ENCODE data around the gene TRAPPC1.

The TRAPPC1 gene

DNA sequence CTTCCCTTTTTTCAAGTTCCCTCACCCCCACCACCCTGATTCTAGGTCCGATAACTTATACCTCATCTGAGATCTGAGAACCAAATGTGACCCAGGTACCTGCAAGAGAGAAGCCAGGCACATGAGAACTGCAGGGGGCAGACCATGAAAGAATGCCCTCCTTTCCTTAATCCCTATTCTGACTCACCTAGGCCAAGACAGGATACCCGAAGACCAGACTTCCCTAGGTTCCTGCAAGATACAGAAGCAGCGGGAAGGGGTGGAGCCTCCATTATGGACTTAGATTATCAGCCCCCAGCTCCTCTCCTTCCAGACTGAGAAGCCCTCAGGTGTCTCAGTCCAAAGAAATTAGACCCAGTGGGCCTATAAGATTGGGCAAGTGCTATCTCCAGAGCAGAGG lies 4.2 kb downstream of the TRAPPC1 start:
- H3K9me3 ChIP-seq (ENCODE audit: control insufficient read depth, insufficient read depth, low read length), result no peaks in the 10 kb centered on the region
- H3K9ac ChIP-seq (ENCODE audit: low read depth, low read length), result no peak overlapping the region
- H3K4me1 ChIP-seq (ENCODE audit: insufficient read depth, low read length), result no peaks in the 10 kb centered on the region
- no peaks in the 10 kb centered on the region for H3K36me3 ChIP-seq (ENCODE audit: insufficient read depth, low read length)

DNA sequence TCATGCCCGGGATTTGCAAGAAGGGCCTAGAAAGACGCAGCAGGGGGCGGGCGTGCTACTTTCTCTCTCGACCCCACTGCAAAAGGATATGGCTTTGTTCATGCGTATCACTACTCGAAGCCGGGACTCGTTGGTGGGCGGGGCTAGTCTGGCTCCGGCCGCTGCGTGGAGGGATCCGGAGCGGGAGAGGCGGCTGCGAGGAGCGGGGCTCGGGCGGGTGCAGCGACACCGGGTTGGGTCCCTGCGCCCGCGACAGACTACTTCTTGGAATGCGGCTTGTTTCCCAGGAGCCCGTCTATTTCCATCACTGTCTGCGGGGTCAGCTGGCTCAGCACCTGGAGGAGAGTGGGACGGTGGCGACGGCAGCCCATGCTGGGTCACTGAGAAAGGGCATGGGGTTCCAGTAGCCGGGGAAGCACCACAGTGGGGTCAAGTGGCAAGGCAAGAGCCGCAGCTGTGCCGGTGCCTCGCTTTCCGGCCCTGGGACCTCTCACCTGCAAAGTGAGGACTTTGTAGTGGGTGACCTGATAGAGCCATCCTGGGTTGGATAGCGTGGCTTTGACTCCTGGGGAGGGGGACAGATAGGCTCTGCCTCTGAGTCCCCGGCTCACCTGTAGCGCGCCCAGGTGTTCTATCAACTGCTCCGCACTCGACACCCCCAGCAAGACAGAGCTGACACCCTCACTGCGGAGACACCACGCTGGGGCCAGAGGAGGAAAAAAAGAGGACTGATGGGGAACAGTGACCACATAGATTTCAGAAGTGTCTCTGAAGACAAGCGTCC lies 8.7 kb downstream of the TRAPPC1 start:
- Histone ChIP-seq H3K9ac (ENCODE audit: low read depth, low read length) (peak overlapping the region; percentile 41; the same call in 1 of the 2 replicates), H3K36me3 (ENCODE audit: insufficient read depth, low read length) (no peaks in the 10 kb centered on the region), H3K4me1 (ENCODE audit: insufficient read depth, low read length) (no peaks in the 10 kb centered on the region), H3K9me3 (ENCODE audit: control insufficient read depth, insufficient read depth, low read length) (no peaks in the 10 kb centered on the region)

GRCh38 chr17:7922269-7922844 lies 9.4 kb downstream of the TRAPPC1 start:
- H3K36me3 ChIP-seq (ENCODE audit: insufficient read depth, low read length), result no peaks in the 10 kb centered on the region
- H3K4me1 ChIP-seq (ENCODE audit: insufficient read depth, low read length), result no peaks in the 10 kb centered on the region
- peak overlapping the region; percentile 41; the same call in 1 of the 2 replicates for H3K9ac ChIP-seq (ENCODE audit: low read depth, low read length)
- H3K9me3 ChIP-seq (ENCODE audit: control insufficient read depth, insufficient read depth, low read length), result no peaks in the 10 kb centered on the region

DNA sequence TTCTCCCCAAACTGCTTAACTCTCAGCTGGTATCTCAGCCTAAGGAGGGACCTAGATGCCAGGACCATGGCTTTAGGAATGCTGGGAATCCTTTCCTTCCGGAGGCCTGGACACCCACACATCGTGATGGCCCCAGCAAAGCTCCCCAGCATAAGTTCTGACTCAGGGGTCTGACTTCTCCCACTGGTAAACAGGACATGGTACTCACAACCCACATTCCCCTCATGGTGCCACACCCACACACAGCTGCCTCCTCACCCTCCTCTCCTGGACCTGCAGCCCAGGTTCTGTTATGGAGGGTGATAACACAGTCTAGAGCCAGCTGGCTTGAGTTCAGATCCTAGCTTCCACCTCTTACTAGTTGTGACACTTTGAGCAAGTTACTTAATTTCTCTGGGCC lies 14.9 kb downstream of the TRAPPC1 start:
- no peak overlapping the region for H3K9ac ChIP-seq (ENCODE audit: low read depth, low read length)

GRCh38 chr17:7916385-7916682 lies 15.4 kb downstream of the TRAPPC1 start:
- no peaks in the 10 kb centered on the region for H3K9me3 ChIP-seq (ENCODE audit: control insufficient read depth, insufficient read depth, low read length)
- peak overlapping the region; percentile 45; the same call in 1 of the 2 replicates for H3K9ac ChIP-seq (ENCODE audit: low read depth, low read length)
- no peaks in the 10 kb centered on the region for H3K36me3 ChIP-seq (ENCODE audit: insufficient read depth, low read length)
- 0 out of 2 replicates have a peak, but pooled peaks cover 3% of the 10 kb centered on the region for H3K4me1 ChIP-seq (ENCODE audit: insufficient read depth, low read length)

More for the DNA sequence above, 14.9 kb downstream of the TRAPPC1 start:
- Histone ChIP-seq H3K36me3 (ENCODE audit: insufficient read depth, low read length) (no peaks in the 10 kb centered on the region), H3K4me1 (ENCODE audit: insufficient read depth, low read length) (0 out of 2 replicates have a peak, but pooled peaks cover 3% of the 10 kb centered on the region), H3K9me3 (ENCODE audit: control insufficient read depth, insufficient read depth, low read length) (no peaks in the 10 kb centered on the region)

- H3K9me3 ChIP-seq (ENCODE audit: control insufficient read depth, insufficient read depth, low read length), result no peaks in the 10 kb centered on the region
- no peaks in the 10 kb centered on the region; the same call in 1 of the 2 replicates for H3K36me3 ChIP-seq (ENCODE audit: insufficient read depth, low read length)
- 0 out of 2 replicates have a peak, but pooled peaks cover 3% of the 10 kb centered on the region for H3K4me1 ChIP-seq (ENCODE audit: insufficient read depth, low read length)
- H3K9ac ChIP-seq (ENCODE audit: low read depth, low read length), result peak within 1 kb of the TSS; percentile 45; the same call in 1 of the 2 replicates
These were observed 15.9 kb downstream of the TRAPPC1 start, which contains the start of gene RNF227 for GRCh38 chr17:7915611-7916384. Gene RNF227 (minus strand): TSS chr17:7916289. CDS start chr17:7916195, 94 bp downstream.

GRCh38 chr17:7915179-7915610 lies 16.6 kb downstream of the TRAPPC1 start:
- H3K9me3 ChIP-seq (ENCODE audit: control insufficient read depth, insufficient read depth, low read length), result no peaks in the 10 kb centered on the region
- H3K36me3 ChIP-seq (ENCODE audit: insufficient read depth, low read length), result no peaks in the 10 kb centered on the region; the same call in 1 of the 2 replicates
- 0 out of 2 replicates have a peak, but pooled peaks cover 3% of the 10 kb centered on the region for H3K4me1 ChIP-seq (ENCODE audit: insufficient read depth, low read length)
- H3K9ac ChIP-seq (ENCODE audit: low read depth, low read length), result peak overlapping the region; percentile 45; the same call in 1 of the 2 replicates

DNA sequence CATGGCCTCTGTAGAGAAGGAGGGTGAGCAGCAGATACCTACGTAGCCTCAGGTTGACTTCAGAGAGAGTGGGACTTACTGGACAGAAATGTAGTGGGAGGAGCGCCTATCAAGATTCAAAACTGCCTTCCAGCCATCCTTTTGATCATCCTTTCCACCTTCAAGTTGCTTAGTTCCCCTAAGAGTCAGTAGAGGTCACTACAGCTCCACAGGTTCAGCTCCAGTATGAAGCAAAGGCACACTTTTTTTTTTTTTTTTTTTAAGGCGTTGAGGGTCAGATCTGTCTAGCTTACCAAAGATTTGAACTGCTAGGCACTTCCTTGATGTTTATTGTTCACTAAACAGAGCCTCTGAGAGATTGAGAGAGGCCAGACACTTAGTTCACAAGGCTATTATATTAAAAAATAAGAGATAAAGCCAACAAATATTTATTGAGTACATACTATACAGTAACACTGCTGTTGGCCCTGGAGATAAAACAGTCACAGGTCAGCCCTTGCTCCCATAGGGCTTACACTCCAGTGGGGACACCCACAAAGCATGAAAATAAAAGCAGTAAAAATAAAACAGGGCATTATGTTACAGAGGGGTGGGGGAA lies 18.7 kb downstream of the TRAPPC1 start:
- Histone ChIP-seq H3K9ac (ENCODE audit: low read depth, low read length) (no peak overlapping the region), H3K4me1 (ENCODE audit: insufficient read depth, low read length) (0 out of 2 replicates have a peak, but pooled peaks cover 3% of the 10 kb centered on the region), H3K36me3 (ENCODE audit: insufficient read depth, low read length) (no peaks in the 10 kb centered on the region; the same call in 1 of the 2 replicates), H3K9me3 (ENCODE audit: control insufficient read depth, insufficient read depth, low read length) (no peaks in the 10 kb centered on the region)

GRCh38 chr17:7911116-7911515 lies 20.6 kb downstream of the TRAPPC1 start:
- no peak overlapping the region for H3K9ac ChIP-seq (ENCODE audit: low read depth, low read length)
- H3K36me3 ChIP-seq (ENCODE audit: insufficient read depth, low read length), result no peaks in the 10 kb centered on the region; the same call in 1 of the 2 replicates
- H3K9me3 ChIP-seq (ENCODE audit: control insufficient read depth, insufficient read depth, low read length), result no peaks in the 10 kb centered on the region
- H3K4me1 ChIP-seq (ENCODE audit: insufficient read depth, low read length), result 0 out of 2 replicates have a peak, but pooled peaks cover 3% of the 10 kb centered on the region

DNA sequence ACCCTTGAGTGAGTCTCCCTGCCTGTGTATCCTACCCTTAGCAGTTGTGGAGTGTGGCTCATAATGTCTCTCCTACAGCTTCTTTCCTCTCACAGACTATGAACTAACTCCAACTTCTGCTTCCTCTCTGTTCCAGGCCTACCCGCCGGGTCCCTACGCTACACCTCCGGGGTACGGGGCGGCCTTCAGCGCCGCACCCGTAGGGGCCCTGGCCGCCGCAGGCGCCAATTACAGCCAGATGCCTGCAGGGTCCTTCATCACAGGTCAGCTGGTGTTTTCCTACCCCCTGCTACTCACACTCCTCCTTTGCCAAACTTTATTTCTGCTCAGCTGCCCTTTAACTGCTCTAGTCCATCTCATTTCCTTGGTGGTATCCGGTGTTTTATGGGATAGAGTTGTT lies 21.0 kb downstream of the TRAPPC1 start:
- H3K36me3 ChIP-seq (ENCODE audit: insufficient read depth, low read length), result no peaks in the 10 kb centered on the region; the same call in 1 of the 2 replicates
- no peaks in the 10 kb centered on the region for H3K9me3 ChIP-seq (ENCODE audit: control insufficient read depth, insufficient read depth, low read length)
- 0 out of 2 replicates have a peak, but pooled peaks cover 3% of the 10 kb centered on the region for H3K4me1 ChIP-seq (ENCODE audit: insufficient read depth, low read length)
- H3K9ac ChIP-seq (ENCODE audit: low read depth, low read length), result no peak overlapping the region

- no peaks in the 10 kb centered on the region; the same call in 1 of the 2 replicates for H3K36me3 ChIP-seq (ENCODE audit: insufficient read depth, low read length)
- no peak overlapping the region for H3K9ac ChIP-seq (ENCODE audit: low read depth, low read length)
- 0 out of 2 replicates have a peak, but pooled peaks cover 3% of the 10 kb centered on the region for H3K4me1 ChIP-seq (ENCODE audit: insufficient read depth, low read length)
- H3K9me3 ChIP-seq (ENCODE audit: control insufficient read depth, insufficient read depth, low read length), result no peaks in the 10 kb centered on the region
These were observed 21.5 kb downstream of the TRAPPC1 start for GRCh38 chr17:7910281-7910680.

GRCh38 chr17:7909089-7909488 lies 22.7 kb downstream of the TRAPPC1 start:
- Histone ChIP-seq H3K4me1 (ENCODE audit: insufficient read depth, low read length) (no peaks in the 10 kb centered on the region), H3K36me3 (ENCODE audit: insufficient read depth, low read length) (no peaks in the 10 kb centered on the region; the same call in 1 of the 2 replicates), H3K9ac (ENCODE audit: low read depth, low read length) (no peak overlapping the region), H3K9me3 (ENCODE audit: control insufficient read depth, insufficient read depth, low read length) (no peaks in the 10 kb centered on the region)

DNA sequence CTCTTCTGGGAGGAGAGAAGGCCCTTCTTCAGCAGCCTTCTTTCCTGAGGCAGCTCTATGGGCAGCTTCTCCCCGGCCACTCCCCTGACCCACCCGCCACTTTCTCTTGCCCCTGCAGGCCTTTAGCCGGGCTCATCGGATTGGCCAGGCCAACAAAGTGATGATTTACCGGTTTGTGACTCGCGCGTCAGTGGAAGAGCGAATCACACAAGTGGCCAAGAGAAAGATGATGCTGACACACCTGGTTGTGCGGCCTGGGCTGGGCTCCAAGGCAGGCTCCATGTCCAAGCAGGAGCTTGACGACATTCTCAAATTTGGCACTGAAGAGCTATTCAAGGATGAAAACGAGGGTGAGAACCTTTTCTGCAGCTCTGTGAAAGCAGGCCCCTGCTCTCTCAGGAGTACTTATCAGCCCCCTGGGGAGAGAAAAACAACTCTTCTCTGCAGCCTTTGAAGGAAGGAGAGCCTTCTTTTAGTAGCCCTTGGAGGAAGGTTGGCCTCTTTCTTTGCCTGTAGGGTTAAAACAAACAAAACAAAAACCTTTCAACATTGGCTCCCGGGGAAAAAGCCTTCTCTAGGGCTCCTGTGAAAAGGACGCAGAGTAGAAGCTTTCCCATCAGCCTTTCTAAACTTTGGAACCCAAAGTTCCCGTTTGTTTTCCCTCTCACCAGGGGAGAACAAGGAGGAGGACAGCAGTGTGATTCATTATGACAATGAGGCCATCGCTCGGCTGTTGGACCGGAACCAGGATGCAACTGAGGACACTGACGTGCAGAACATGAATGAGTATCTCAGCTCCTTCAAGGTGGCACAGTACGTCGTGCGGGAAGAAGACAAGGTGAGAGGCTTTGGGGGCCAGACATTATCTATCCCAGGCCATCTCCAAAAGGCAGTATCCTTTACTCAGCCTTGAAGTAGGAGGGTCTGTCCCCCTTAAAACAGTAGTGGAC lies 28.3 kb downstream of the TRAPPC1 start:
- H3K4me1 ChIP-seq (ENCODE audit: insufficient read depth, low read length), result no peaks in the 10 kb centered on the region
- H3K9me3 ChIP-seq (ENCODE audit: control insufficient read depth, insufficient read depth, low read length), result no peaks in the 10 kb centered on the region
- H3K9ac ChIP-seq (ENCODE audit: low read depth, low read length), result no peak overlapping the region
- no peaks in the 10 kb centered on the region for H3K36me3 ChIP-seq (ENCODE audit: insufficient read depth, low read length)

All from ES-I3 (cell line).